ENCODE results near the gene ADARB1.

DNA sequence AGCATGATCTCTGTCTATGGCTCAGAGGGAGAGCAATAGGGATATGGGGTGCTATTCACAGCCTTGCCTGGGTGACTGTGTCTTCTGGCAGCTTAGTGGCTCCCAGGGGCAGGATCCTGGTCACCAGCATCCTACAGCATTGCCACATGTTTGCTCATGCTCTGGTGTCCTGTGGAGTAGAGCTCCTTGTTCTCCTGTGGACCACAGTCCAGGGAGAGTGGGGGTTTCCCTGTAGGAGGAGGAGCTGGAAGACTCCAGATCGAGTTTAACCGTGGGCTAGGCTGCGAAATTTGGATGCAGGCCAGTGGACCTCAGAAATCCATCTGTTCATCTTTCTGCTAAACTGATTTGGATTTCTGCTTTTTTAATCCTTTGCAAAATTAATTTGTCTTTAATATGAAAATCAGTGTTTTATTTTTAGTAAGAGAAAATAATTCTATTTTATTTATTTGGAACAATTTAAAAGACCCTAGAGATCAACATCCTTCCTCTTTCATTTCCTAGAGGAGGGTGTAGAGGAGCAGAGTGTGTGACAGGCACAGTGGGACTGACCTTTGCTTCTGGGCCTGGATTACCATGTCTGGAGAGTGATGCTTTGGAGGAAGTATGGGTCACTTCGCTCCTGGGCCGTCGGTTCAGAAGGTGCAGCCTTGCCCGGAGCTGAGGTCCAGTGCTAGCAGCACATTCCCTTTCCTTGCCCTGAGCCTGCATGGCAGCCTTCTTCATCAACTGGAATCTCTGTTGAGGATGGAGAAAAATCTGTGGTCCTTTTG is 17.4 kb downstream of the ADARB1 start:
- TF ChIP-seq POLR2A (IDR thresholded peaks at IDR 0.05) = no peak
- TF ChIP-seq, protein P1, sequence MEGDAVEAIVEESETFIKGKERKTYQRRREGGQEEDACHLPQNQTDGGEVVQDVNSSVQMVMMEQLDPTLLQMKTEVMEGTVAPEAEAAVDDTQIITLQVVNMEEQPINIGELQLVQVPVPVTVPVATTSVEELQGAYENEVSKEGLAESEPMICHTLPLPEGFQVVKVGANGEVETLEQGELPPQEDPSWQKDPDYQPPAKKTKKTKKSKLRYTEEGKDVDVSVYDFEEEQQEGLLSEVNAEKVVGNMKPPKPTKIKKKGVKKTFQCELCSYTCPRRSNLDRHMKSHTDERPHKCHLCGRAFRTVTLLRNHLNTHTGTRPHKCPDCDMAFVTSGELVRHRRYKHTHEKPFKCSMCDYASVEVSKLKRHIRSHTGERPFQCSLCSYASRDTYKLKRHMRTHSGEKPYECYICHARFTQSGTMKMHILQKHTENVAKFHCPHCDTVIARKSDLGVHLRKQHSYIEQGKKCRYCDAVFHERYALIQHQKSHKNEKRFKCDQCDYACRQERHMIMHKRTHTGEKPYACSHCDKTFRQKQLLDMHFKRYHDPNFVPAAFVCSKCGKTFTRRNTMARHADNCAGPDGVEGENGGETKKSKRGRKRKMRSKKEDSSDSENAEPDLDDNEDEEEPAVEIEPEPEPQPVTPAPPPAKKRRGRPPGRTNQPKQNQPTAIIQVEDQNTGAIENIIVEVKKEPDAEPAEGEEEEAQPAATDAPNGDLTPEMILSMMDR (IDR thresholded peaks at IDR 0.05) = no peak
